Stimulated activated CD8-positive, alpha-beta memory T cell treated with anti-CD3 and anti-CD28 coated beads, Interleukin-4, amount 100 ng/mL, for 48 hours (primary cell): ENCODE results near the gene SDHAF3.
"Not testable (repeated sequence)": the region's sequence is repeated elsewhere in the genome, so short reads cannot be mapped to it uniquely, and the experiment has no call there.

Source experiments
- DNase-seq: peaks from one replicate; pipeline ENCODE4 v3.0.0-alpha.2; 2020

SDHAF3 gene

GRCh38 chr7:97117372-97118188, at the start of gene SDHAF3:
Gene SDHAF3 (plus strand): TSS chr7:97117698. CDS start chr7:97117724, 26 bp downstream.
- peak; percentile 98 for DNase-seq

GRCh38 chr7:97072025-97072424, 45.5 kb upstream of the SDHAF3 start:
- DNase-seq, result not testable (repeated sequence)

- DNase-seq, result no peak
Measured at GRCh38 chr7:97075928-97076327, 41.6 kb upstream of the SDHAF3 start.

- no peak for DNase-seq
Measured at GRCh38 chr7:97078023-97078969, 39.2 kb upstream of the SDHAF3 start.

- no peak for DNase-seq
Measured at GRCh38 chr7:97079300-97079699, 38.2 kb upstream of the SDHAF3 start.

- DNase-seq, result no peak
Measured at GRCh38 chr7:97081521-97082300, 35.8 kb upstream of the SDHAF3 start.

- no peak for DNase-seq
Measured at GRCh38 chr7:97088364-97088763, 29.1 kb upstream of the SDHAF3 start.

- DNase-seq, result no peak
Measured at GRCh38 chr7:97089771-97090170, 27.7 kb upstream of the SDHAF3 start.

GRCh38 chr7:97090761-97091353, 26.6 kb upstream of the SDHAF3 start:
- no peak for DNase-seq

GRCh38 chr7:97094284-97094930, 23.1 kb upstream of the SDHAF3 start:
- DNase-seq, result no peak

GRCh38 chr7:97096037-97096436, 21.5 kb upstream of the SDHAF3 start:
- no peak for DNase-seq

- no peak for DNase-seq
Measured at GRCh38 chr7:97096661-97097060, 20.8 kb upstream of the SDHAF3 start.

GRCh38 chr7:97104719-97105238, 12.7 kb upstream of the SDHAF3 start:
- peak; percentile 84 for DNase-seq

GRCh38 chr7:97107192-97107800, 10.2 kb upstream of the SDHAF3 start:
- no peak for DNase-seq

- no peak for DNase-seq
Measured at GRCh38 chr7:97116308-97116707, 1.2 kb upstream of the SDHAF3 start.

- DNase-seq, result no peak
Measured at GRCh38 chr7:97117035-97117371, 495 bp upstream of the SDHAF3 start.

GRCh38 chr7:97118306-97118917, 914 bp downstream of the SDHAF3 start:
- DNase-seq, result no peak

- no peak for DNase-seq
Measured at GRCh38 chr7:97119747-97120146, 2.2 kb downstream of the SDHAF3 start.

- DNase-seq, result no peak
Measured at GRCh38 chr7:97120713-97121457, 3.4 kb downstream of the SDHAF3 start.

- not testable (repeated sequence) for DNase-seq
Measured at GRCh38 chr7:97123115-97123514, 5.6 kb downstream of the SDHAF3 start.
